AG10803 (cell line): ENCODE results near the gene SPON1.

Source experiments
- DNase-seq: peaks from one replicate; pipeline ENCODE4 v3.0.0; 2010; ENCODE audit warnings: low read depth
- H3K4me3 ChIP-seq: 2 replicates; pipeline ENCODE4 v1.5.1; 2011; ENCODE audit warnings: mild to moderate bottlenecking, low read length, control low read depth
- TF ChIP-seq, protein P1 (sequence below): conservative IDR thresholded peaks from 2 replicates; pipeline ENCODE4 v1.5.1; 2011; ENCODE audit warnings: mild to moderate bottlenecking, low read length, control low read depth, inconsistent platforms

The SPON1 gene

DNA sequence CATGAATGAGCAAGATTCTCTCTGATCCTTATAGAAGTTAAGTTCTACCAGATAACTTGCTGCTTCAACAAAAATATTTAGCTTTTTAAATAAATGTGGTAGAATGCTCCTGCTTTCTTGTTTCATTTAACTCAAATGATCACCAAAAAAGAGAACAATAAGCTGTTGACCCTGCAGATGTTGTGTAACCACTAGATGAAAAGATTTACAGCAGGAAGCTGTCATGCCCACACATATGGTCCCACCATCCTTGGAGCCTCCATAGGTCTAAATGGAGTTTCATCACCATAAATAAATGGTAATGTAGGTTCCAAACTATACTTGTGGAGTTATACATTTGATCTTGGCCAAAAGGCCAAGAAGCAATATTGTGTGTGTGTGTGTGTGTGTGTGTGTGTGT is 277.7 kb downstream of the SPON1 start:
- no peak overlapping the region for H3K4me3 ChIP-seq
- TF ChIP-seq, protein P1, sequence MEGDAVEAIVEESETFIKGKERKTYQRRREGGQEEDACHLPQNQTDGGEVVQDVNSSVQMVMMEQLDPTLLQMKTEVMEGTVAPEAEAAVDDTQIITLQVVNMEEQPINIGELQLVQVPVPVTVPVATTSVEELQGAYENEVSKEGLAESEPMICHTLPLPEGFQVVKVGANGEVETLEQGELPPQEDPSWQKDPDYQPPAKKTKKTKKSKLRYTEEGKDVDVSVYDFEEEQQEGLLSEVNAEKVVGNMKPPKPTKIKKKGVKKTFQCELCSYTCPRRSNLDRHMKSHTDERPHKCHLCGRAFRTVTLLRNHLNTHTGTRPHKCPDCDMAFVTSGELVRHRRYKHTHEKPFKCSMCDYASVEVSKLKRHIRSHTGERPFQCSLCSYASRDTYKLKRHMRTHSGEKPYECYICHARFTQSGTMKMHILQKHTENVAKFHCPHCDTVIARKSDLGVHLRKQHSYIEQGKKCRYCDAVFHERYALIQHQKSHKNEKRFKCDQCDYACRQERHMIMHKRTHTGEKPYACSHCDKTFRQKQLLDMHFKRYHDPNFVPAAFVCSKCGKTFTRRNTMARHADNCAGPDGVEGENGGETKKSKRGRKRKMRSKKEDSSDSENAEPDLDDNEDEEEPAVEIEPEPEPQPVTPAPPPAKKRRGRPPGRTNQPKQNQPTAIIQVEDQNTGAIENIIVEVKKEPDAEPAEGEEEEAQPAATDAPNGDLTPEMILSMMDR = no peak
- no peak for DNase-seq

DNA sequence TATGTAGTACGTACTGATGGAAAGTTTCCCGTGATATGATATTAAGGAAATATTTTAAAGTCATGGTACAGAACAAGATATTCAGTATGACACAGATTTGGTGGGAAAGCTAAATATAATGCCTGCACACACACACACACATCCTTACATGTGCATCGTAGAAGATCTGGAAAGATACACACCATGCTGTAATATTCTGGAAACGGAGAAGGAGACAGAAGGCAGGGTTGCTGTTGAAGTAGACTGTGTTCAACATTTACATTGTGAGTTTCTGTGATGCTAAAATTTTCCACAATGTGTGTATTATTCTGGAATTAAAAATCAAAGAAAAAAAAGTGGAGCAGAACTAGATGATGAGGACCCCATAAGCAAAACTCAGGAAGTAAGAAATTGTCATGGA is 278.4 kb downstream of the SPON1 start:
- no peak for DNase-seq
- TF ChIP-seq, protein P1 = no peak
- H3K4me3 ChIP-seq = no peak overlapping the region

GRCh38 chr11:14242187-14242586 is 279.7 kb downstream of the SPON1 start:
- no peak overlapping the region for H3K4me3 ChIP-seq
- TF ChIP-seq, protein P1 = no peak
- DNase-seq = no peak

DNA sequence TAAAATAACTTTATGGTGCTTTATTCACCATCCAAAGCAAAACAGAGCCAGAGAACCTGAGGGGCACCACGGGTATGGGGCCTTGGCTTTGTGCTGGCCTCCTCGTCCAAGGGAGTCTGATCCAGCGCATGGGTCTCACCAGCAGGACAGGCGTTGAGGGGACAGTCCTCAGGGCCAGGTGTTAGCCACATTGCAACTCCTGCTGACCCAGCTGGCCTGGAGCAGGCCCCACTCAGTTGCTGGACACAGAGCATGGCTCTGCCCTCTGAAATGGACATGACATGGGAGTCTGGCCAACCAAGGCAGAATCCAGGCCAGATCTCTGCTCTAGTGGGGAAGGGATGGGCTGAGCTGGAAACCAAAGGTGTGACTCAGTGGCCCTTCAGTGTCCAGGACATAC is 280.2 kb downstream of the SPON1 start:
- DNase-seq = no peak
- no peak overlapping the region for H3K4me3 ChIP-seq
- TF ChIP-seq, protein P1 = no peak

GRCh38 chr11:14244926-14245325 is 282.4 kb downstream of the SPON1 start:
- H3K4me3 ChIP-seq = no peak overlapping the region
- DNase-seq = no peak
- TF ChIP-seq, protein P1 = no peak

DNA sequence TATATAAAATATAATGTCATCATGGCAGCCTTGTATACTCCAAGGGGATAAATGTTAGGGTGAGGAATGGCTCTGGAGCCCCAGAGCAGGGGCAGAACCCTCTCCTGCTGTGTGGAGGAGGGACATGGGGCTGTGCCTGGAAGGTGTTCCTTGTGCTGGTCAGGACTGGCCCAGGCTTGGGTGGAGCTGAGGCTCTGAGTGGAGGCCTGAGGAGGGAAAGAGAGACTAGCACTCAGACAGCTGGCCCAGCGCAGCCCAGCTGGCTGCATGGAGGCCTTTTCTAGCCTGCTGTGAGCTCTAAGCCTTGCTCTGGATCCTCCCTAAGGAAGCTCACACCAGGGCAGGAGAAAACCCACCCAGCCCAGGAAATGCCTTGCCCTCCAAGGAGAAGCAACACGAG is 282.9 kb downstream of the SPON1 start:
- DNase-seq = no peak
- TF ChIP-seq, protein P1 = no peak
- H3K4me3 ChIP-seq = no peak overlapping the region

DNA sequence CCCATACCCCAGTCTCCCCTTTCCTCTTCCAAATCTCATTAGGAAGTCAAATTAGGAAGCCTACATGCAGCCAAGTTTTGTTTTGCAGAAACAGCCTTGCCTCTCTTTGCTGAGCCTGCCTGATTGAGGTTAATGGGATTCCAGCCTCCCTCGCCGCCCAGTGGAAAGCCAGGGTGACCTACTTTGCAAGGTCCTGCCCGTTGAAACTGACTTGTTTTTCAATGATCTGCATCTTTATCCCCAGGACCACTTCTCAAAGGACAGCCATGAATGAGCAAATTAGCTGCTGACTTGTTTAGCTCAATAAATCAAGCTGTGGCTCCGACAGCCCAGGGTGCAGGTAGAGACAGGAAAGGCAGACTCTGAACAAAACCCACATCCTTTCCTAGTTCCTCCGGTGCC is 286.1 kb downstream of the SPON1 start:
- no peak overlapping the region for H3K4me3 ChIP-seq
- TF ChIP-seq, protein P1 = 0 out of 2 replicates have a peak, but pooled peaks have one; percentile 16
- DNase-seq = no peak
